GM18507 (cell line): Measurements from ENCODE around the gene BTBD9.

Source experiments
- DNase-seq: peaks from one replicate; pipeline ENCODE4 v3.0.0; 2011; ENCODE audit warnings: low read depth; ENCODE audit not compliant: insufficient read length; ENCODE audit errors: extremely low spot score
- FAIRE-seq: peaks from 2 replicates; lab custom pipeline; 2011; peaks lifted over from hg19 to GRCh38; lab: Jason Lieb, UNC

Gene BTBD9

DNA sequence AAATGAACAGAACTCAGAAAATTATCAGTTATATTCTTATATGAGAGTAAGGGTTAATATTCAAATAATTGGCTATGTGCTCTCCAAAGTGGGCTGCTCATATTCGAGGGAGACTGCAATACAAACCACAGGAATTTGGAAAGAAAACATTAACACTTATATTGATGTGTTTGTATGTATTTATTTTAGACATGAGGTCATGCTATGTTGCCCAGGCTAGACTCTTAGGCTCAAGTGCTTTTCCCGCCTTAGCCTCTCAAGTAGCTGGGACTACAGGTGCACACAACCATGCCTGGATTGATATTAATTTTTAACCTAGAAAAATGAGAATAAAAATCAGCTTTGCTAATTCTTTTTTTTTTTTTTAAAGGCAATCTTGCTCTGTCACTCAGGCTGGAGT lies 35.0 kb downstream of the BTBD9 start:
- DNase-seq (no peak), FAIRE-seq (no peak)

DNA sequence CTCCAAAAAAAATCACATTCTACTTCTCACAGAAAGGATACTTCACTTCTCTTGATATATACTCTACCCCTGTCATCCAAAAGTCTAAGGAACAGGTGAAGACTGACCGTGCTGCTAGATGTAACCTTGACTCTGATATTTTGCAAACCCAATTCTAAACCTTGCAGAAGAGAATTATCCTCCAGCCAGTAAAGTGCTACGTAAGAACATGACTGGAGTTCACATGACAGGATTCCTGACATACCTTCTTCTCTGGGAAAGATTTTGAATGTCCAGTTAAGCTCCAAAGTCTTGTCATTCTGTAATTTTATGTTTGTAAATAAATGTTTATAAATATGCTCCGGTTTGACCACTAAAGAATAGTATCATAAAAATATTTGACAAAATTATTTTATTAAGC lies 35.8 kb downstream of the BTBD9 start:
- FAIRE-seq, result no peak
- DNase-seq, result no peak

DNA sequence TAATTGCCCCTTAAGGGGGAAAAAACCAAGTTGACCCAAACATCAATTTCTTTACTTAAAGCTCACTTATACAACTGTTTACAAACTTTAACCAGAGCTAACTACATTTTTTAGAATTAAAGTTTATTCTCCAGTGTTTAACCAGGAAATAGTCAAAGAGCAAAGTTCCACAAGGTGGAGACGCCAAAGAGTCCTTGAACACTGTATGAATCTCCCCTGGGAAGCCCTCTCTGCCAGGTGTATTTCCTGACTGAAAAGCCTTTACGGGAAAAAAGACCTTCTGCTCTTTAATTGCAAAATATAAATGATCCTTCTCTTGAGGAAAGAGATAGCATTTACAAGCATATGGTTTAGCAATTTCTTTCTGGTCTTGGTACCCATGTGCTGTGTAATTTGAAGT lies 36.2 kb downstream of the BTBD9 start:
- no peak for DNase-seq

DNA sequence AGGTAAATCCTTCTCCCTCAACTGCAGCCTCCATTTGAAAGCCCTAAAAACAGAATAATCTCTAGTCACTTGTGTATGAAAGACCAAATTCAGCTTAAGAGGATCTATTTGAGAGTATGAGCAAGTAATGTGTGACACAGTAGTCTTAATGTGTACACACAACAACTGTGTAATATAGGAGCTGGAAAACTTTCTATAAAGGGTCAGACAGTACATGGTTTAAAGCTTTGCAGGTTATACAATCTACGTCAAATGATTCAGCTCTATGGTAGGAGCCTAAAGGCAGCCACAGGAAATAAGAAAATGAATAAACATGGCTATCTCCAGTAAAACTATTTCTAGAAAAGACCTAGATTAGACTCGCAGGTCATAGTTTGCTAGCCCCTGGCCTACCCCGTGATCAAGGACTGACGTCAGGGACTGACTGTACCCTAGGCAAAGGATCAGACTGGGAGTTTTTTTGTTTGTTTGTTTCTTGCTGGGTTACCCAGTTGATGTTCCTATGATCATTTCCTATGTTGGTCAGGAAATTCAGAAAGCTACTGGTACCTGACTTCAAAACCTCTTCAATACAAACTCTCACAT lies 39.7 kb downstream of the BTBD9 start:
- DNase-seq (no peak), FAIRE-seq (no peak)

More for the DNA sequence above, 36.2 kb downstream of the BTBD9 start:
- FAIRE-seq, result peak; percentile 41

DNA sequence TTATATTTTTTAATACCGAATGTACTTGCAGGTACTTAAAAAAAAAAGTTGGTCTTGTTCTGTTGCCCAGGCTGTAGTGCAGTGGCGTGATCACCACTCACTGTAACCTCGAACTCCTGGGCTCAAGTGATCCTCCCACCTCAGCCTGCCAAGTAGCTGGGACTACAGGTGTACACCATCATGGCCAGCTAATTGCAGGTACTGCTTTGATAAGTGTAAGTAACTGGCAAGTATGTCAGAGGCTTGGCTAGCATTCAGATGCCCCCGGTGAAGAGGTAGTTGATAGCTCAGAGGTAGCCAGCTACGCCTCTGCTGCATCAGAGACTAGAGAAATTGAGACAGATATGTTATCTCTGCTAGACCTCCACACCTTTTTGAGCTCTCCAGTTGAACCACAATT lies 40.5 kb downstream of the BTBD9 start:
- DNase-seq (no peak), FAIRE-seq (no peak)

DNA sequence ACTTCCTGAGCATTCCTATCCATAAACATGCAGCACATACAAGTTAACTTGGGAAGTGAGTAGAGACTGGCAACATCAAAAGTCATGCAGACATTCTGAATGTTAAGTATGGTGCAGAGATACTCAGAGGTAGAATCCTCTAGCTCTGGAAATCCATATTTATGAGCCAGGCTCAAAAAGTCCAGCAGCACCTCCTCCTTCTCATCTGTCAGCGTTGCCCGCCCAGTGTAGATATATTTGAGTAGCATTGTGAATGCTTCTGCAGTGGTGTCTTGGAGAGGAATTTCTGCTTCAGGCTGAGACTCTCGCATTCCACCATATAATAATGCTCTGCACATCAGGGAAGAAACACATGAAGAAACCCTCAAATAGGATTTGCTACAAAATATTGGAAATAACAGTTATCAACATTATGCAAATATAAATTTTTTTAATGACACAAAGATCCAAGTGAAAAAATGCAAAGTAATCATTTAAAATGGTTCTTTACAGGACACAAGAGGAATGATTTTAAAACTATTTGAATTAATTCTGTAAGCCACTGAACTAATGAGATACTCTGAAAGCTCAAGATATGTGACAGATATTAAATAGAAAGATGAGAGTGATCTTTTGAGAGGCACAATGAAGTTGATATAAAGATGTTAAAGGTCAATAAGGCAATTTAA lies 45.6 kb downstream of the BTBD9 start:
- no peak for DNase-seq
- FAIRE-seq, result no peak

DNA sequence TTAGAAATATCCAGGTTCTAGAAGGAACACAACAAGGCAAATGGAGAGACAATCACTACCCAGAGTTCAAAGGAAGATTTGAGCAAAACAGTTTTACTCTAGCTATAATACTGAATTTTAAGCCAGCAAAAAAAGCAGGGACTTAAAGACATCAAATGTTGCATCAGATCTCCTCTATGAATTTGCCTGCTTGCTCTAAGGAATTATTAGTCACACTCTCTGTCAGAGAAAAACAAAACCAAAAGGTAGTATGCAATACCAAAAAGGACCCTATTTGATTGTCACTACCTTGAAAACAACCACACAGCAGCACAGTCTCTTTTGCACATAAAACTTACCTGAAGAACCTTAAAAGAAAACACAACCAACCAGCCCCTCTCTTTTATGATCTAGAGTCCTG lies 46.3 kb downstream of the BTBD9 start:
- FAIRE-seq (no peak), DNase-seq (no peak)

DNA sequence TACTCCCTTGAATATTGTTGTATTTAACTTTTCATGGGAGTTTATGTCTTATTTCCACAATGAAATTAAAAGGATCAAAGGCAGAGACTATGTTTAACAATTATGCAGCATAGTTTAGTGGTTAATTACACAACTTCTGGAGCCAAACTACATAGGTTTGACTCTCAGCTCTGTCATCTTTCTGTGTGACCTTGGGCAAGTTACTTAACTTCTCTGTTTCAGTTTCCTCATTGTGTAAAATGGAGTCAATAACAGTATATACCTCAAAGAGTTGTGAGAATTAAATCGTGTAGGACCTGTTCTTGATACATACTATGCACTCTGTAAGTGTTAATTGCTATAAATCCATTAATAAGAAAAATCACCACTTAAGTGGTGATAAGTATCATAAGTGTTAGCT lies 48.3 kb downstream of the BTBD9 start:
- no peak for DNase-seq
- FAIRE-seq, result peak; percentile 5

DNA sequence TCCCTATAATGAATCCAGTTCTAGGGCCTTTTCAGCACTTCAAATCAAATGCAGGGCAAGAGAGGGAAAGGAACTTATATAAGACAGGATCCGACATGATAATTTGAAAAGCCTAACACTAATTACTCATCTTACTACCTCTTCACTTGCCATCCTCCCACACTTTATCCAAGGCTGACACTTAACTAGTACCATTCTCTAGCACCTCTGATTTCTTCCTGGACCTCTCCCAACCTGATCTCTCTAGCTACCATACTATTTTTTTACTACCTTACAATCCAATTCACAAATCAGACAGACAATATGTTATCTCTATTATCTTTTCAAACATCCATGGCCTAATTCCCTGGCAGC lies 50.4 kb downstream of the BTBD9 start:
- DNase-seq, result no peak
- no peak for FAIRE-seq

DNA sequence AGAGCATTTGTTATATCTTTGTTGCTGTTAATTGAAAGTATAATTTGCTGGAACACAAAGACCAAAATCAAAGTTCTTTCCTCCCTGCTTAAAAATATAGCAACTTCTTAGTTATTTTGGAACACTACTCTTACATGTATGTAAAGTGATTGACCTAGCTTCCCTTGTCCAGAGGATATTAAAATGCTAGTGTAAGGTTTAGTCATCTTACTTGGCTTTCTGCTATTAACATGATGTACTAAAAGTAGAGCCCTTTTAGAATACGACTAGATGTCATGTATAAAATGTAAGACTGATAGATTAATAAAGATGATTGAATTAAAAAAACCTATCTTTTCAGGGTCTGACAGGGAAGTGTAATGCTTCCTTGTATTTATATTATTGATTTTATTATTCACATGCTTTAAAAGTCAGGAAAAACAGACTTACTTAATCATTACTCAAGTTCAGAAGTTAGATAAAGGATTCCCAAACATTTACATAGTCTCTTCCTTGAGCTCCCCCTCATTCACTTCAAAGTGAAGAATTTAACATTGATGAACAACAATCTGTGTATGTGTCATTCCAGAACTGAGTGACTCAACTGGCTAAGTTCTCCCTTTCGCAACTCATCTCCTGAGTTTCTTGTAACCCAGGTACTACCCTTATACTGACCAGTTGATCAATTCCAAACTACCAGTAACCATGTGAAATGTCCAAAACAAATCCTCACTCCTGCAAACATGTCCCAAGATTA lies 50.9 kb downstream of the BTBD9 start:
- DNase-seq, result no peak
- no peak for FAIRE-seq

DNA sequence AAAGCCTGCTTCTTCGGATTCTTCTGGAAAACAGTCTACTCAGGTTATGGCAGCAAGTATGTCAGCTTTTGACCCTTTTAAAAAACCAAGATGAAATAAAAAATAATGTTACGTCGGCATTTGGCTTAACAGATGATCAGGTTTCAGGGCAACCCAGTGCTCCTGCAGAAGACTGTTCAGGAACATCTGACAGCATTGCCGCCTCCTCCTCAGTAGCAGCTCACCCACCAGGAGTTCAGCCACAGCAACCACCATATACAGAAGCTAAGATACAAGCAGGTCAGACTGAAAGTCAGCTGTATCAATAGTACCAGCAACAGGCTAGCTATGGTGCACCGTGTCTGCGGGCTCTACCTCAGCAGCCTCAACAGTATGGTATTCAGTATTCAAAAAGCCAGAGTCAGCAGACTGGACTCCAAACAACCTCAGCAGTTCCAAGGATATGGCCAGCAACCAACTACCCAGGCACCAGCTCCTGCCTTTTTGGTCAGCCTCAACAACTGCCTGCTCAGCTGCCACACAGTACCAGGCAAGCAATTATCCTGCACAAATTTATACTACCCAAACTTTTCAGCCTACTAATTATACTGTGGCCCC lies 51.9 kb downstream of the BTBD9 start:
- FAIRE-seq (no peak), DNase-seq (no peak)

DNA sequence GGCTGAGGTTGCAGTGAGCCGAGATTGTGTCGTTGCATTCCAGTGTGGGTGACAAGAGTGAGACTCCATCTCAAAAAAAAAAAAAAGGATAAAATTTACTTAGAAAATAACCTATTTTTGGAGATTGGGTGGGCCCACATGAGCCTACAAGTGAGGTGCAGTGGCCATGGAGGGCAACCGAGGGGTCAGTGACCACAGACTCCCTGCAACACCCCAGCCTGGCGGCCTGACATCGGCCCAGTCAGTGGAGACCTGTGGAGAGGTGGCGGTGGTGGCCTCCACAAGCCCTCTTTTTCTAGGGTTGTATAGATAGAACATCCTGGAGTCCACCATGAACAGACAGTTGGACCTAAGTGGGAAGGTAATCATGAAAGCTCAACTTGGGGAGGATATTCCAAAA lies 52.7 kb downstream of the BTBD9 start:
- FAIRE-seq, result no peak
- no peak for DNase-seq

DNA sequence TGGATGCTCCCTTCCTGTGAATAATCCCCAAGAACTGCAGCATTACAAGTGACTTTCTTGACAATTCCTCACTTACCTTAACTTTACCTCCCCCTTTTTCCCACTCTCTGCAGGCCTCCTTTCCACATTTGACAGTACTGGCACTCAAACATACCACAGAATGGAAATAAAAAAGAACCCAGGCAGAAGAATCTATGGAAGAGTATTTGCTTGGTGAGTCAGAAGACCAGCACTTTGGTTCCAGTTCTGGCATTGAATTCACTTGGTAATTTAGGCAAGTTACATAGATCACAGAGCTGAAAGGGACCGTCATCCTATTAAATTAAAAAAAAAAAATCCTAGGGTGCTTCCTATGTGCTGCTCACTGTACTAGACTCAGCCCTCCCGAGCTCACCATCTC lies 55.0 kb downstream of the BTBD9 start:
- DNase-seq, result no peak
- FAIRE-seq, result no peak

DNA sequence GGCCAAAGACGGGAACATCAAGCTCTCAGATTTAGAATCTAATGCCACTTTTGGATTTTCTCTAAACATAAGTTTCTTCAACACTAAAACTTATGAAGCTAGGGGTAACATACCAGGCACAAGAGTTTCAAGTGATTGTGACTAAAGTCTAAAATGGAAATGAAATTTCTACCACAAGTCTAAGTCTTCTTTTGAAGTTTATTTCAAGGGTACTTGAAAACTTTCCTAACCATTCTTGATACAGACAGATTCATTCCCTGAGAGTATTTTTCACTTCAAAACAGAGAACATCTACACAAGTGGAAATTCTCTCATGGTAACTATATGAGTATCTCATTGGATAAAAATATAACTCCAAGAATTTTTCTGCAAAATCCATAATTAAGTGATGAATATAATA lies 56.2 kb downstream of the BTBD9 start:
- FAIRE-seq (no peak), DNase-seq (no peak)

DNA sequence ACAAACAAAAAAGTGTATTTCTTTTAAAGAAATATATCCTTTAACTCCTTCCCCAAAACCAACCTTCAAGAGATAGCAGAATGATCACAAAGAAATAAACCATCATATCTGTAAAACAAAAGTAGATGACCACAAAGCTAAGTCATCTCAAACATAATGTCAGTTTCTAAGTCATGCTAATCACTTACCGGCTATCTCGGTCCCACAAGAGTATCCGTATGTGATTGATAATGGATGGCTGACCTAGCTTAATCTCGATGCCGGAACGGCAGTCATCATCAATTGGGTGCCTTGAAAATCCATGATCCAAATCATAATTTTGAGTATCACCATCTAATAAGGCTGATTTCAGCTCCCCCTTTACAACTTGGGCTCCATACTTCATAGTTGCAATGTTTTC lies 59.7 kb downstream of the BTBD9 start:
- FAIRE-seq (no peak), DNase-seq (no peak)

DNA sequence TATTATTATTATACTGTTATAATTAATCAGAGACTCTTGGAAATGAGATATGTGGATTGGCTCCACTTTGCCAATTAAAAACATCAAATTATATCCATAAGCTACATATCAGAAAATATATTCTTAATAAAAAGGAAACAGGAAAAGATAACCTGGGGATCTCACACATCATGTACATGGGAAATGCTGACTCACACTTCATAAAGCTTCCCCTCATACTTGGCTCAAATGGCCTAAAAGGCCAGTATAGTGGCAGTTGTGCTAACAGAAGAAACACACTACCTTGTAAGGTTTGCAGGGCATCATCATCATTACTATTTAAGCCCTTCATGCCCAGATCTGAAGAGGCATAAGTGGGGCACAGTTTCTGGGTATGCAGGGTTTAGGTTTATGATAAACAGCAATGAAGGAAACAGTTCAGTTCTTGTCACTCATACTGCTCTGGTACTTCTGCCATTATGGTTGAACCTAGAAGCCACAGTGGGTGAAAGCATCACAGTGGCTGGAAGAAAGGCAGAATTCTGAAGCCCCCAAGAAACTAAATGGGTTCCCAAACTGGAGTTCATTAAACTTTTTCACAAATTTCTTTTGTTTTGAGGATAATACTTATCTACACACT lies 60.6 kb downstream of the BTBD9 start:
- DNase-seq, result no peak
- FAIRE-seq, result no peak

DNA sequence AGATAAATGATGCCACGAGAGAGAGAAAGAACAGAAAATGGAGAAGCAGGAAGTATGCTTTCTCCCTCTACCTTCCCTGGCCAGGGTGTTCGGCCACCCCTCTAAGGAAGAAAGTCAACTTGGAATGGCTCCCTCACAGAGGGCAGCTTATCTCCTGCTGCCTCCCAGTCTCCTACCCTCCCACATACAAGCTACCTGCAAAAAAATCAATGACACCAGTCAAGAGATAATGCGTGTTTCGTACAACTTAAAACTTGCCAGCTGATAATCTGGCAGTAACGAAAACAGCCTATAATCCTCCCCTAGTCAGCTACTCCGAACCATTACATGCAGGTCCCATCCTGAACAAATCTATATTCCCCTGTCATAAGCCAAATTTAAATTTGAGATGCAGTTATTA lies 61.7 kb downstream of the BTBD9 start:
- FAIRE-seq, result no peak
- DNase-seq, result no peak

DNA sequence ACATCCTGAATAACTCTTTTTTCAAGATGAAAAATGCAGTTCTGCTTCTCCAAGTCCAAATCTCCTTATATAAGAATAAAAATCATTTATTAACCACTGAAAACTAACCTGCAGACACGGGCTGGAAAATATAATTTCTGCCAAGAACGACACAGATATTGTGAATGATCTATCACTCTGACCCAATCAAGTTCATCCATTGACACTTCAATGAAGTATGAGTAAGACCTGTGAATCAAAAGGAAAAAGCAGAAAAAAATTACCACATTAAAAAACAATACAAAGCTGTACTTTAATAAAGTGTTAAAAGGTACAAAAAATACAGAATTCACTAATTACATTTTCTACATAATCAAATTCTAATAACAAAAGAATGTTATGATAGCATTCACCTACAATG lies 62.2 kb downstream of the BTBD9 start:
- no peak for DNase-seq
- no peak for FAIRE-seq

DNA sequence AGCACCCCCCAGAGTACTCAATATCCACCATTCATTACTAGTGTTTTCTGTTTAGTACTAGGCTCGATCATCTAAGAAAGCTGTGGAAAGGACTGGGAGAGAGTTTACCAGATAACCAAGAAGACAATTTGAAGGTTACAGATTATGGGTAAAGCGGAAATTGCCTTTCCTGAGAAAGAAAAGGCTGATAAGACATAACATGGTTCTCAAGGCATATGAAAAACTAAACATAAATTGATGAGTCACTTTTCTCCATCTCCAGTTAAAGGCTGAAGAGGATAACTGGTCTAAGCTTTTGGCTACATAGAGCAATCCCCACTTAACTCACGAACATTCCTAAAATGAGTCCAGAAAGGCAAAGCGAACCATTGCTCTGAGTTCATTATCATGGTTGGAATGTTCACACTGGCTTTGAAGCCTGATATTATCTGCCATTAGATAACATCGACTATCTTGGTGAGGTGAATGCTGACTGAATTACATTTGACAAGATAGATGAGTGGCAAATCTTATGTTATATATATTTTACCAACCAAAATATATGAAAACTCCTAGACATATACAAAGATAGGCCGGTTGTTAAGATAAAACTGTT lies 65.8 kb downstream of the BTBD9 start:
- FAIRE-seq (no peak), DNase-seq (no peak)

DNA sequence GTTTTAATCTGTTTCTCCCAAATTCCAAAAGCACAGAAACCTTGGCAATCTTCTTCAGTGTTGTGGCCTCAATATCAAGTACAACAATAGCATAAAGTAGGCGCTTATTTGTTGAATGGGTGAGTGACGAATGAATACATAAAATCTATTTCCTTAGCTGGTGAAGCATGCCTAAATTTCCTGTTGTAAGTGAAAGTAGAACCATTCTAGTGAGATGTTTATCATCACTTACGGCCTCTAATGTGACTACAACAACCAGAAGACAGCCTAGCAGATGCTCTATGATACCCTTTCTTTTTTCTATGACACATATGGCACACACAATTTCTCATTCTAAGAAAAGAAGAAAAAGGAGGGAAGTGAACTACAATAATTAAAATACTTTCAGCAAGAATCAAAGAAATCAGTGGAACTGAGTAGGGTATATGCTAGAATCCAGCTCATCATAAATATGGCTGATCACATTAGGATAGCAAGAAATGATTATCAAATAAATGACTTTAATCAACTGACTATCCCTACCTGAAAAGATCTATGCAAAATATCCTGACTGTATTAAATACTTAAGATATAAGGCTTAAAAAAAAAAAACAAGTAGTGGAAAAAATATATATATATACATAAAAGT lies 67.4 kb downstream of the BTBD9 start:
- FAIRE-seq (peak; percentile 85), DNase-seq (no peak)
